ENCODE data around the gene SPNS2. TPM values are rescaled to one million over a fixed set of nuclear protein-coding genes. Genes with fewer than 3 reads are reported as not detected.

SPNS2 gene
- total and polyA plus RNA-seq, 10 of the 15 experiments (the other 5 are each of a cell fraction or from before 2014, with no cell fraction given), result 0.04 to 1.1 (median 0.23) TPM; not detected in 2

- Histone ChIP-seq H3K4me2 (ENCODE audit: control insufficient read depth, insufficient read depth) (peak overlapping the region; percentile 9; the same call in 1 of the 2 replicates), H2AFZ (ENCODE audit: control insufficient read depth, low read depth, low read length) (peak overlapping the region; percentile 80), H3K27me3 (replicated peaks in 1 of 2; ENCODE audit: control insufficient read depth in 2 of 2, insufficient read depth in 2 of 2, low read length in 1 of 2) (no peaks in the 10 kb centered on the region; a peak in 2 of 4 replicates), H3K36me3 (ENCODE audit: control insufficient read depth in 2 of 2, insufficient read depth in 2 of 2, low read length in 1 of 2) (no peaks in the 10 kb centered on the region), H3K9me3 (replicated peaks; ENCODE audit: control insufficient read depth, insufficient read depth, low read length) (no peaks in the 10 kb centered on the region), H3K4me3 (no peak overlapping the region), H3K27ac (ENCODE audit: control insufficient read depth, insufficient read depth) (no peak overlapping the region), H4K20me1 (ENCODE audit: control insufficient read depth, insufficient read depth) (no peaks in the 10 kb centered on the region), H3K79me2 (ENCODE audit: control insufficient read depth, insufficient read depth, low read length) (no peaks in the 10 kb centered on the region), H3K4me1 (ENCODE audit: control insufficient read depth, insufficient read depth, low read length) (peaks cover 8% of the 10 kb centered on the region), H3K9ac (ENCODE audit: control insufficient read depth, insufficient read depth, low read length) (peak overlapping the region; percentile 12; the same call in 1 of the 2 replicates)
- BruUV-seq (replicated peaks), result no TSS peak
- RAD21 ChIA-PET (ENCODE audit: unreplicated experiment), result no interaction called here
- TF ChIP-seq RBBP5 (conservative IDR thresholded peaks at IDR 0.05) (no peak), SPI1 (IDR thresholded peaks at IDR 0.05; ENCODE audit: borderline replicate concordance, insufficient read depth, low read depth, low read length) (peak; percentile 58; the same call in 1 of the 2 replicates), HDGF (IDR thresholded peaks at IDR 0.05) (0 out of 2 replicates have a peak, but pooled peaks have one; percentile 26), YY1 (IDR thresholded peaks at IDR 0.05; ENCODE audit: low read depth, low read length) (0 out of 2 replicates have a peak, but pooled peaks have one; percentile 23), IRF3 (IDR thresholded peaks at IDR 0.05) (no peak), EP300 (IDR thresholded peaks at IDR 0.05; ENCODE audit: borderline replicate concordance in 1 of 2, control insufficient read depth in 1 of 2, low read depth in 2 of 2, low read length in 2 of 2) (no peak), ETV6 (conservative IDR thresholded peaks at IDR 0.05 in 1 of 2, IDR thresholded peaks at IDR 0.05 in 1 of 2; ENCODE audit: borderline replicate concordance in 1 of 2, low read depth in 1 of 2) (peak in 1 of 2 experiments; percentile 30; a peak in 1 of 4 replicates), EGR1 (IDR thresholded peaks at IDR 0.05; ENCODE audit: borderline replicate concordance in 1 of 2, low read depth in 2 of 2, low read length in 2 of 2) (0 out of 3 replicates have a peak, but pooled peaks of 1 of the 2 experiments have one; percentile 30), BCLAF1 (IDR thresholded peaks at IDR 0.05) (no peak), POLR2A (IDR thresholded peaks at IDR 0.05; ENCODE audit: low read depth, low read length) (0 out of 2 replicates have a peak, but pooled peaks have one; percentile 29), SP1 (IDR thresholded peaks at IDR 0.05; ENCODE audit: low read depth, low read length) (no peak), GABPA (IDR thresholded peaks at IDR 0.05; ENCODE audit: low read depth) (0 out of 2 replicates have a peak, but pooled peaks have one; percentile 57)
- 15% methylated on average over 14 of the region's 14 CpGs for WGBS (ENCODE audit: insufficient coverage, insufficient replicate concordance, low lambda C conversion rate, missing lambda C conversion rate)
- ATAC-seq (peak; percentile 54), DNase-seq (ENCODE audit: low read depth, low spot score) (no peak), FAIRE-seq (no peak)
- intact Hi-C loops (cut with micrococcal nuclease; ENCODE audit: unreplicated experiment), result no loop called here
- CTCF ChIA-PET, result interaction anchor here (1.1 kb wide), 1 partner anchor 60 kb away, joined by 3 read pairs; no protein-coding TSS in a partner anchor
- POLR2A ChIA-PET, result no interaction called here
- SMC1A ChIA-PET (ENCODE audit: uncharacterized antibody, unreplicated experiment), result no interaction called here
- in situ Hi-C loops (cut with MboI), result no loop called here
Observed at GRCh38 chr17:4480929-4481898, 17.5 kb upstream of the SPNS2 start.
